GM23338 (cell line): ENCODE results near the gene PCBP4. TPM values are rescaled to one million over a fixed set of nuclear protein-coding genes. Genes with fewer than 3 reads are reported as not detected.

ENCODE experiments used
- ATAC-seq: fragments of 200-7000 bp; cut with Tn5 transposase; 3 replicates; pipeline ENCODE4 v1.9.1; 2020
- DNase-seq: peaks from one replicate; pipeline ENCODE4 v3.0.0-alpha.2; 2015; ENCODE audit warnings: low spot score
- H2AFZ ChIP-seq: fragments of 200-600 bp; sonication (generic); 2 replicates; pipeline ENCODE4 v1.8.0; 2016; ENCODE audit warnings: antibody characterized with exemption, mild to moderate bottlenecking, moderate library complexity
- H3F3A ChIP-seq: fragments of 200-600 bp; sonication (generic); replicated peaks from 2 replicates; pipeline ENCODE4 v1.8.0; 2017; ENCODE audit warnings: antibody characterized with exemption, mixed run types, low read depth
- H3K27ac ChIP-seq: fragments of 200-600 bp; sonication (generic); 2 replicates; pipeline ENCODE4 v1.6.1; 2016; ENCODE audit warnings: low read depth
- H3K27me3 ChIP-seq: fragments of 200-600 bp; sonication (generic); 2 replicates; pipeline ENCODE4 v1.8.0; 2016; ENCODE audit warnings: mild to moderate bottlenecking, mixed run types, moderate library complexity; ENCODE audit not compliant: insufficient read depth
- H3K36me3 ChIP-seq: fragments of 200-600 bp; sonication (generic); 2 replicates; pipeline ENCODE4 v1.8.0; 2016; ENCODE audit warnings: mild to moderate bottlenecking; ENCODE audit not compliant: insufficient read depth
- H3K4me1 ChIP-seq: fragments of 200-600 bp; sonication (generic); 2 replicates; pipeline ENCODE4 v1.8.0; 2016; ENCODE audit warnings: mild to moderate bottlenecking, moderate library complexity; ENCODE audit not compliant: insufficient read depth
- H3K4me2 ChIP-seq: fragments of 200-600 bp; sonication (generic); 2 replicates; pipeline ENCODE4 v1.7.1; 2017; ENCODE audit warnings: mixed run types
- H3K4me3 ChIP-seq: fragments of 200-600 bp; sonication (generic); 2 replicates; pipeline ENCODE4 v1.6.1; 2016; ENCODE audit warnings: mixed run types
- H3K79me2 ChIP-seq: fragments of 200-600 bp; sonication (generic); replicated peaks from 2 replicates; pipeline ENCODE4 v1.8.0; 2017; ENCODE audit warnings: mild to moderate bottlenecking; ENCODE audit not compliant: insufficient read depth
- H3K9me2 ChIP-seq: fragments of 200-600 bp; sonication (generic); 2 replicates; pipeline ENCODE4 v1.8.0; 2017; ENCODE audit not compliant: insufficient read depth
- H4K20me1 ChIP-seq: fragments of 200-600 bp; sonication (generic); replicated peaks from 2 replicates; pipeline ENCODE4 v1.8.0; 2017; ENCODE audit warnings: mild to moderate bottlenecking; ENCODE audit not compliant: insufficient read depth
- H3K27ac Mint-ChIP-seq: 2 replicates; pipeline ENCODE4 v1.8.0; 2020; ENCODE audit warnings: inconsistent platforms, mild to moderate bottlenecking, moderate library complexity, mixed read lengths
- H3K27me3 Mint-ChIP-seq: 3 replicates; pipeline ENCODE4 v1.8.0; 2022; ENCODE audit warnings: low read depth, mild to moderate bottlenecking, moderate library complexity, mixed read lengths, inconsistent platforms; ENCODE audit not compliant: insufficient read depth, poor library complexity
- H3K36me3 Mint-ChIP-seq: 3 replicates; pipeline ENCODE4 v1.8.0; 2021; ENCODE audit warnings: low read depth, mild to moderate bottlenecking, inconsistent platforms, moderate library complexity, mixed read lengths
- H3K4me1 Mint-ChIP-seq: 3 replicates; pipeline ENCODE4 v1.8.0; 2020; ENCODE audit warnings: mild to moderate bottlenecking, inconsistent platforms, mixed read lengths
- H3K4me3 Mint-ChIP-seq: 3 replicates; pipeline ENCODE4 v1.8.0; 2021; ENCODE audit warnings: moderate library complexity, mild to moderate bottlenecking, inconsistent platforms, mixed read lengths
- H3K9me3 Mint-ChIP-seq: 3 replicates; pipeline ENCODE4 v1.8.0; 2020; ENCODE audit warnings: moderate library complexity, mild to moderate bottlenecking, inconsistent platforms, mixed read lengths
- CREB1 ChIP-seq: fragments of 250-450 bp; sonication (Bioruptor Pico); IDR thresholded peaks from 2 replicates; pipeline ENCODE4 v1.5.0; 2020; ENCODE audit warnings: low read depth, mild to moderate bottlenecking, moderate library complexity
- CTCF ChIP-seq, 2 experiments: fragments of 200-600 bp in 1 of 2; sonication (generic) in 1 of 2; conservative IDR thresholded peaks; 2 replicates each; pipeline versions ENCODE4 v1.5.1 to v1.6.1; 2016 to 2017; ENCODE audit warnings: antibody characterized with exemption in 2 of 2, low read depth in 2 of 2, mild to moderate bottlenecking in 2 of 2, moderate library complexity in 1 of 2
- ETS1 ChIP-seq: IDR thresholded peaks from 2 replicates; pipeline ENCODE4 v1.6.1; 2016; ENCODE audit warnings: antibody characterized with exemption
- EZH2 ChIP-seq: fragments of 200-600 bp; sonication (generic); IDR thresholded peaks from one replicate; pipeline ENCODE4 v1.8.0; 2017; ENCODE audit warnings: antibody characterized with exemption, mild to moderate bottlenecking, low read depth; ENCODE audit not compliant: unreplicated experiment
- EZH2phosphoT487 ChIP-seq: fragments of 200-600 bp; sonication (generic); IDR thresholded peaks from one replicate; pipeline ENCODE4 v1.8.1; 2018; ENCODE audit warnings: antibody characterized with exemption; ENCODE audit not compliant: unreplicated experiment
- JUNB ChIP-seq: IDR thresholded peaks from one replicate; pipeline ENCODE4 v1.6.1; 2016; ENCODE audit warnings: antibody characterized with exemption; ENCODE audit not compliant: unreplicated experiment
- NANOG ChIP-seq: IDR thresholded peaks from 2 replicates; pipeline ENCODE4 v1.6.1; 2016; ENCODE audit warnings: antibody characterized with exemption, borderline replicate concordance
- POLR2AphosphoS5 ChIP-seq: IDR thresholded peaks from 2 replicates; pipeline ENCODE4 v1.6.1; 2016; ENCODE audit warnings: antibody characterized with exemption, low read depth
- STAT1 ChIP-seq: IDR thresholded peaks from one replicate; pipeline ENCODE4 v1.6.1; 2016; ENCODE audit warnings: antibody characterized with exemption; ENCODE audit not compliant: unreplicated experiment
- ZNF114 ChIP-seq: fragments of 250-450 bp; sonication (Bioruptor Pico); IDR thresholded peaks from 2 replicates; pipeline ENCODE4 v1.5.0; 2020; ENCODE audit warnings: mild to moderate bottlenecking, moderate library complexity
- ZNF331 ChIP-seq: fragments of 250-450 bp; sonication (Bioruptor Pico); IDR thresholded peaks from 2 replicates; pipeline ENCODE4 v1.5.0; 2020; ENCODE audit warnings: low read depth, mild to moderate bottlenecking, moderate library complexity
- polyA plus RNA-seq: library from polyadenylated mRNA; unstranded; fragments of >200 nt; fragmentation: Nextera tagmentation; extraction: Ambion mirVana; gene quantifications from 2 replicates; pipeline ENCODE4 v1.2.1, GENCODE V29; 2016
- total RNA-seq: library from RNA; depleted of rRNA; stranded (reverse); fragments of >200 nt; shearing (Covaris generic); gene quantifications from 2 replicates; pipeline ENCODE4 v1.2.3, GENCODE V29; 2014
- TF ChIP-seq, protein P1 (sequence below): fragments of 250-450 bp; sonication (Bioruptor Pico); IDR thresholded peaks from 2 replicates; pipeline ENCODE4 v1.5.0; 2020; ENCODE audit warnings: mild to moderate bottlenecking, moderate library complexity

Gene PCBP4
- total and polyA plus RNA-seq, 2 experiments from 2014 or later: 11.8 to 37.6 TPM

DNA sequence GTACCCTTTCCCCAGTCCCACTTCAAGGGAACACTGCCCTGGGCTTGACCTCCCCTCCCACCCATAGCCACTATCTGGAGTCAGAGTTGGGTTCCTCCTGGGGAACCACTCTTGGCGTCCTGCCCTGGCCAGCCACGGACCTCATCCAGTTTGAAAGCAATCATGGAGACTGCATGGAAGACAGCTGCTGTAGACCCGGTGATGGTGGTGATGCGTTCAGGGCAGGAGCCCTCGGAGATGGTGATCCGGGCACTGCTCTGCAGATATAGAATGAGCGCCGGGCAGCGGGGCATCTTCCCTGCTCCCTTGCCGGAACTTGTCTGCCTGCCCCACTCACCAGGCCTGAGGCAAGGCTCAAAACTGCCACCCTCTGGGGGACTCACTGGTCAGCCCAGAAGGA, 6.9 kb downstream of the PCBP4 start (continued):
- TF ChIP-seq CTCF (conservative IDR thresholded peaks at IDR 0.05; ENCODE audit: low read depth in 2 of 2) (no peak), ZNF114 (CRISPR knock-in tag) (no peak), ETS1 (no peak), NANOG (no peak)

DNA sequence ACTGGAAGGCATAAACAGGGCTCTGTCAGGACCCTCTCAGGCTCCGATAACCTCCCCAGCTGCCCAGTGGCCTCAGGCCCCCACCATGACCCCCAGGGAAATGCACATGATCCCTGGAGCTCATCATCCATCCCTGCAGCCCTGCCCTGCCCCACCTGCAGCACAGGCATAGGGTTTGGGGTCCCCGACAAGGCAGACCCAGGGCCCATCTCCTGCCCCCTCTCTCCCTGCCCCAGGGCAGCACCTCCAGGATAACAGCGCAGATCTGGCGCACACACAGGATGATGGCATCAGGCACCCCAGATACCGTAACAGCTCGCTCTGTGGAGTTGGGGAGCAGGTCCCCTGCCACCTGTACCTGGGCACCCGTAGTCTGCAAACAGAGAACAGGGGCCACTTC, 7.6 kb downstream of the PCBP4 start:
- H3K4me3 ChIP-seq: no peak overlapping the region
- Mint-ChIP-seq H3K4me1 (peaks cover 17% of the 10 kb centered on the region; the same call in 2 of the 3 replicates), H3K4me3 (no peak overlapping the region), H3K9me3 (no peaks in the 10 kb centered on the region), H3K36me3 (peaks cover 3% of the 10 kb centered on the region; the same call in 1 of the 3 replicates), H3K27me3 (peaks cover 34% of the 10 kb centered on the region), H3K27ac (no peak overlapping the region)
- DNase-seq: no peak
- peaks cover 9% of the 10 kb centered on the region; the same call in 1 of the 2 replicates for H3K4me1 ChIP-seq
- H3K27me3 ChIP-seq: peaks cover 26% of the 10 kb centered on the region
- no peaks in the 10 kb centered on the region for H3K79me2 ChIP-seq
- H4K20me1 ChIP-seq: no peaks in the 10 kb centered on the region; the same call in 1 of the 2 replicates
- H3K27ac ChIP-seq: no peak overlapping the region
- ATAC-seq: no peak
- H3F3A ChIP-seq: 0 out of 2 replicates have a peak, but pooled peaks cover 5% of the 10 kb centered on the region
- H2AFZ ChIP-seq: no peak overlapping the region
- no peak overlapping the region for H3K4me2 ChIP-seq
- no peaks in the 10 kb centered on the region for H3K9me2 ChIP-seq
- H3K36me3 ChIP-seq: no peaks in the 10 kb centered on the region
- TF ChIP-seq CREB1: no peak
- TF ChIP-seq ZNF331: no peak
- no peak for TF ChIP-seq ETS1
- no peak for TF ChIP-seq POLR2AphosphoS5
- TF ChIP-seq NANOG: no peak
- TF ChIP-seq STAT1: no peak
- no peak for TF ChIP-seq ZNF114 (CRISPR knock-in tag)
- TF ChIP-seq, protein P1, sequence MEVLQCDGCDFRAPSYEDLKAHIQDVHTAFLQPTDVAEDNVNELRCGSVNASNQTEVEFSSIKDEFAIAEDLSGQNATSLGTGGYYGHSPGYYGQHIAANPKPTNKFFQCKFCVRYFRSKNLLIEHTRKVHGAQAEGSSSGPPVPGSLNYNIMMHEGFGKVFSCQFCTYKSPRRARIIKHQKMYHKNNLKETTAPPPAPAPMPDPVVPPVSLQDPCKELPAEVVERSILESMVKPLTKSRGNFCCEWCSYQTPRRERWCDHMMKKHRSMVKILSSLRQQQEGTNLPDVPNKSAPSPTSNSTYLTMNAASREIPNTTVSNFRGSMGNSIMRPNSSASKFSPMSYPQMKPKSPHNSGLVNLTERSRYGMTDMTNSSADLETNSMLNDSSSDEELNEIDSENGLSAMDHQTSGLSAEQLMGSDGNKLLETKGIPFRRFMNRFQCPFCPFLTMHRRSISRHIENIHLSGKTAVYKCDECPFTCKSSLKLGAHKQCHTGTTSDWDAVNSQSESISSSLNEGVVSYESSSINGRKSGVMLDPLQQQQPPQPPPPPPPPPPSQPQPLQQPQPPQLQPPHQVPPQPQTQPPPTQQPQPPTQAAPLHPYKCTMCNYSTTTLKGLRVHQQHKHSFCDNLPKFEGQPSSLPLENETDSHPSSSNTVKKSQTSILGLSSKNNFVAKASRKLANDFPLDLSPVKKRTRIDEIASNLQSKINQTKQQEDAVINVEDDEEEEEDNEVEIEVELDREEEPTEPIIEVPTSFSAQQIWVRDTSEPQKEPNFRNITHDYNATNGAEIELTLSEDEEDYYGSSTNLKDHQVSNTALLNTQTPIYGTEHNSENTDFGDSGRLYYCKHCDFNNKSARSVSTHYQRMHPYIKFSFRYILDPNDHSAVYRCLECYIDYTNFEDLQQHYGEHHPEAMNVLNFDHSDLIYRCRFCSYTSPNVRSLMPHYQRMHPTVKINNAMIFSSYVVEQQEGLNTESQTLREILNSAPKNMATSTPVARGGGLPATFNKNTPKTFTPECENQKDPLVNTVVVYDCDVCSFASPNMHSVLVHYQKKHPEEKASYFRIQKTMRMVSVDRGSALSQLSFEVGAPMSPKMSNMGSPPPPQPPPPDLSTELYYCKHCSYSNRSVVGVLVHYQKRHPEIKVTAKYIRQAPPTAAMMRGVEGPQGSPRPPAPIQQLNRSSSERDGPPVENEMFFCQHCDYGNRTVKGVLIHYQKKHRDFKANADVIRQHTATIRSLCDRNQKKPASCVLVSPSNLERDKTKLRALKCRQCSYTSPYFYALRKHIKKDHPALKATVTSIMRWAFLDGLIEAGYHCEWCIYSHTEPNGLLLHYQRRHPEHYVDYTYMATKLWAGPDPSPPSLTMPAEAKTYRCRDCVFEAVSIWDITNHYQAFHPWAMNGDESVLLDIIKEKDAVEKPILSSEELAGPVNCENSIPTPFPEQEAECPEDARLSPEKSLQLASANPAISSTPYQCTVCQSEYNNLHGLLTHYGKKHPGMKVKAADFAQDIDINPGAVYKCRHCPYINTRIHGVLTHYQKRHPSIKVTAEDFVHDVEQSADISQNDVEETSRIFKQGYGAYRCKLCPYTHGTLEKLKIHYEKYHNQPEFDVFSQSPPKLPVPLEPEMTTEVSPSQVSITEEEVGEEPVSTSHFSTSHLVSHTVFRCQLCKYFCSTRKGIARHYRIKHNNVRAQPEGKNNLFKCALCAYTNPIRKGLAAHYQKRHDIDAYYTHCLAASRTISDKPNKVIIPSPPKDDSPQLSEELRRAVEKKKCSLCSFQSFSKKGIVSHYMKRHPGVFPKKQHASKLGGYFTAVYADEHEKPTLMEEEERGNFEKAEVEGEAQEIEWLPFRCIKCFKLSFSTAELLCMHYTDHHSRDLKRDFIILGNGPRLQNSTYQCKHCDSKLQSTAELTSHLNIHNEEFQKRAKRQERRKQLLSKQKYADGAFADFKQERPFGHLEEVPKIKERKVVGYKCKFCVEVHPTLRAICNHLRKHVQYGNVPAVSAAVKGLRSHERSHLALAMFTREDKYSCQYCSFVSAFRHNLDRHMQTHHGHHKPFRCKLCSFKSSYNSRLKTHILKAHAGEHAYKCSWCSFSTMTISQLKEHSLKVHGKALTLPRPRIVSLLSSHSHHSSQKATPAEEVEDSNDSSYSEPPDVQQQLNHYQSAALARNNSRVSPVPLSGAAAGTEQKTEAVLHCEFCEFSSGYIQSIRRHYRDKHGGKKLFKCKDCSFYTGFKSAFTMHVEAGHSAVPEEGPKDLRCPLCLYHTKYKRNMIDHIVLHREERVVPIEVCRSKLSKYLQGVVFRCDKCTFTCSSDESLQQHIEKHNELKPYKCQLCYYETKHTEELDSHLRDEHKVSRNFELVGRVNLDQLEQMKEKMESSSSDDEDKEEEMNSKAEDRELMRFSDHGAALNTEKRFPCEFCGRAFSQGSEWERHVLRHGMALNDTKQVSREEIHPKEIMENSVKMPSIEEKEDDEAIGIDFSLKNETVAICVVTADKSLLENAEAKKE (CRISPR knock-in tag): no peak
- TF ChIP-seq JUNB: no peak
- no peak for TF ChIP-seq EZH2phosphoT487
- TF ChIP-seq EZH2: no peak
- TF ChIP-seq CTCF (conservative IDR thresholded peaks at IDR 0.05; ENCODE audit: low read depth in 2 of 2): no peak
